GM19193 (cell line): ENCODE results near the gene PPP2CA.

ENCODE experiments used
- POLR2A ChIP-seq: IDR thresholded peaks from 4 replicates; pipeline ENCODE4 v1.6.1; 2011; ENCODE audit not compliant: insufficient read depth, insufficient read length; ENCODE audit errors: extremely low read depth

PPP2CA gene

GRCh38 chr5:134225780-134226440, at the start of gene PPP2CA:
Gene PPP2CA, minus strand, starts transcription at chr5:134226073. Its CDS starts 212 bp downstream, at chr5:134225861.
- TF ChIP-seq POLR2A: peak; percentile 82

GRCh38 chr5:134273642-134274395, 47.9 kb upstream of the PPP2CA start:
- TF ChIP-seq POLR2A: no peak

GRCh38 chr5:134271059-134271458, 45.2 kb upstream of the PPP2CA start:
- TF ChIP-seq POLR2A: no peak

- no peak for TF ChIP-seq POLR2A
Measured at GRCh38 chr5:134268919-134269318, 43.0 kb upstream of the PPP2CA start.

- no peak for TF ChIP-seq POLR2A
Measured at GRCh38 chr5:134268019-134268601, 42.2 kb upstream of the PPP2CA start.

- TF ChIP-seq POLR2A: no peak
Measured at GRCh38 chr5:134267366-134268018, 41.6 kb upstream of the PPP2CA start.

GRCh38 chr5:134263801-134264200, 37.9 kb upstream of the PPP2CA start:
- no peak for TF ChIP-seq POLR2A

- no peak for TF ChIP-seq POLR2A
Measured at GRCh38 chr5:134258896-134259295, 33.0 kb upstream of the PPP2CA start.

GRCh38 chr5:134257176-134257575, 31.3 kb upstream of the PPP2CA start:
- no peak for TF ChIP-seq POLR2A

GRCh38 chr5:134255418-134256150, 29.7 kb upstream of the PPP2CA start:
- no peak for TF ChIP-seq POLR2A

GRCh38 chr5:134252671-134253070, 26.8 kb upstream of the PPP2CA start:
- TF ChIP-seq POLR2A: no peak

- no peak for TF ChIP-seq POLR2A
Measured at GRCh38 chr5:134250949-134251348, 25.1 kb upstream of the PPP2CA start.

GRCh38 chr5:134249469-134250379, 23.9 kb upstream of the PPP2CA start:
- TF ChIP-seq POLR2A: no peak

GRCh38 chr5:134248256-134248655, 22.4 kb upstream of the PPP2CA start:
- no peak for TF ChIP-seq POLR2A
